RWPE2 (cell line): ENCODE results near the gene DCLRE1A.
"Not testable (repeated sequence)": the region's sequence is repeated elsewhere in the genome, so short reads cannot be mapped to it uniquely, and the experiment has no call there.

Experiments
- ATAC-seq: fragments of 200-7000 bp; cut with Tn5 transposase; 3 replicates; pipeline ENCODE4 v1.9.1; 2021; ENCODE audit warnings: low read depth
- DNase-seq: peaks from one replicate; pipeline ENCODE4 v3.0.0-alpha.2; 2020; ENCODE audit warnings: low spot score
- H3K27ac ChIP-seq: fragments of 450-650 bp; 2 replicates; pipeline ENCODE4 v1.5.1; 2017; ENCODE audit warnings: mild to moderate bottlenecking; ENCODE audit not compliant: poor library complexity, severe bottlenecking
- H3K27me3 ChIP-seq: fragments of 250-450 bp; sonication (Bioruptor Pico); 2 replicates; pipeline ENCODE4 v1.5.1; 2021; ENCODE audit warnings: mild to moderate bottlenecking, moderate library complexity; ENCODE audit not compliant: insufficient read depth, poor library complexity, severe bottlenecking
- H3K36me3 ChIP-seq: fragments of 250-450 bp; sonication (Bioruptor Pico); 2 replicates; pipeline ENCODE4 v1.5.1; 2020; ENCODE audit warnings: low read depth, mild to moderate bottlenecking, moderate library complexity
- H3K4me1 ChIP-seq: fragments of 250-450 bp; sonication (Bioruptor Pico); 2 replicates; pipeline ENCODE4 v1.5.1; 2021; ENCODE audit warnings: mild to moderate bottlenecking, moderate library complexity; ENCODE audit not compliant: insufficient read depth, poor library complexity, severe bottlenecking
- H3K4me3 ChIP-seq: fragments of 250-450 bp; sonication (Bioruptor Pico); 2 replicates; pipeline ENCODE4 v1.5.1; 2021; ENCODE audit warnings: mild to moderate bottlenecking, moderate library complexity; ENCODE audit not compliant: severe bottlenecking
- H3K9me3 ChIP-seq: fragments of 250-450 bp; sonication (Bioruptor Pico); 2 replicates; pipeline ENCODE4 v1.5.1; 2021; ENCODE audit warnings: mild to moderate bottlenecking, moderate library complexity; ENCODE audit not compliant: severe bottlenecking
- TF ChIP-seq, protein P1 (sequence below): fragments of 450-650 bp; IDR thresholded peaks from one replicate; pipeline ENCODE4 v1.5.1; 2017; ENCODE audit warnings: mild to moderate bottlenecking, moderate library complexity; ENCODE audit not compliant: poor library complexity, severe bottlenecking

DCLRE1A gene

DNA sequence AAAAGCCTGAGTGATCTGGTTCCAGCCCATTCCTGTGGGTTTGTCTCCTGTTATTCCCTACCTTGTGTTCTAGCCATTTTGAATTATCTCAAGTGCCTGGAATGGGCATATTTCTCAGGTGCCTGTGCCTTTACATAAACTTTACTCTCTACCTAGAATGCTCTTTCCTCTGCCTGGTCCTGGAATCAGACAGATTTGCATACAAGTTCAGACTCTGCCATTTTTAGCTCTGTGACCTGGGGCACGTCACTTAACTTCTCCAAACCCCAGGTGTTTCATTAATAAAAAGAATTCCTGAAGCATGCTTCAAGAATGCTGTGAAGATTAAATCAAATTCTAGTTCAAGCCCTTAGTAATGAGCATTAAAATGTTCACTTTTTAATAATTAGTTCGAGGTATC is 7.8 kb downstream of the DCLRE1A start:
- Histone ChIP-seq H3K27ac (no peak overlapping the region), H3K4me1 (peaks cover 5% of the 10 kb centered on the region), H3K4me3 (no peak overlapping the region), H3K9me3 (no peaks in the 10 kb centered on the region), H3K27me3 (no peaks in the 10 kb centered on the region), H3K36me3 (peaks cover 85% of the 10 kb centered on the region)
- no peak for ATAC-seq
- TF ChIP-seq, protein P1, sequence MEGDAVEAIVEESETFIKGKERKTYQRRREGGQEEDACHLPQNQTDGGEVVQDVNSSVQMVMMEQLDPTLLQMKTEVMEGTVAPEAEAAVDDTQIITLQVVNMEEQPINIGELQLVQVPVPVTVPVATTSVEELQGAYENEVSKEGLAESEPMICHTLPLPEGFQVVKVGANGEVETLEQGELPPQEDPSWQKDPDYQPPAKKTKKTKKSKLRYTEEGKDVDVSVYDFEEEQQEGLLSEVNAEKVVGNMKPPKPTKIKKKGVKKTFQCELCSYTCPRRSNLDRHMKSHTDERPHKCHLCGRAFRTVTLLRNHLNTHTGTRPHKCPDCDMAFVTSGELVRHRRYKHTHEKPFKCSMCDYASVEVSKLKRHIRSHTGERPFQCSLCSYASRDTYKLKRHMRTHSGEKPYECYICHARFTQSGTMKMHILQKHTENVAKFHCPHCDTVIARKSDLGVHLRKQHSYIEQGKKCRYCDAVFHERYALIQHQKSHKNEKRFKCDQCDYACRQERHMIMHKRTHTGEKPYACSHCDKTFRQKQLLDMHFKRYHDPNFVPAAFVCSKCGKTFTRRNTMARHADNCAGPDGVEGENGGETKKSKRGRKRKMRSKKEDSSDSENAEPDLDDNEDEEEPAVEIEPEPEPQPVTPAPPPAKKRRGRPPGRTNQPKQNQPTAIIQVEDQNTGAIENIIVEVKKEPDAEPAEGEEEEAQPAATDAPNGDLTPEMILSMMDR, result no peak
- DNase-seq, result no peak

DNA sequence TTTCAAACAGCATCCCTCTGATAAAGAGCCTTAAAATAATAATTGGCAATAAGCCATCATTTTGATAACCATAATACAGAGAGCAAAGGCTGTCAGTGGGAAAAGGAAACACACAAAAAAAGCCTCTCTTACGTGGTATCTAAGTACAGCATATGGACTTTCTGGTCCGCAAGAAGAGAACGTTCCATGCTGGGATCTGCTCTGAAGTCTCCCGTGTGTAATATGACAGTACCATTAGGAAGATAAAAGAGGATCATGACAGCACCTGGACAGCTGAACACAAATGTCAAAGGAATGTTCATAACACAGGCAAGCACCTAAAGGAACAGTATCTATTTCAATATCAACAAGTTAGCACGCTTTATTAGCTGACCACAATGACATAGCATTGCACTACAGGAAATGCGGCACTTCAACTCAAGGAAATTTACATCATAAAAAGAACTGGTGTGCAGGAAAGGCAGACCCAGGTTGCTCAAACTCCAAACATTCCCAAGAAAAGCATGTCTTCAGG is 9.9 kb downstream of the DCLRE1A start:
- no peak for DNase-seq
- peaks cover 79% of the 10 kb centered on the region for H3K36me3 ChIP-seq
- TF ChIP-seq, protein P1, result no peak
- H3K4me1 ChIP-seq, result no peaks in the 10 kb centered on the region
- H3K27ac ChIP-seq, result no peak overlapping the region
- ATAC-seq, result no peak
- H3K4me3 ChIP-seq, result no peak overlapping the region
- no peaks in the 10 kb centered on the region for H3K9me3 ChIP-seq
- H3K27me3 ChIP-seq, result no peaks in the 10 kb centered on the region

DNA sequence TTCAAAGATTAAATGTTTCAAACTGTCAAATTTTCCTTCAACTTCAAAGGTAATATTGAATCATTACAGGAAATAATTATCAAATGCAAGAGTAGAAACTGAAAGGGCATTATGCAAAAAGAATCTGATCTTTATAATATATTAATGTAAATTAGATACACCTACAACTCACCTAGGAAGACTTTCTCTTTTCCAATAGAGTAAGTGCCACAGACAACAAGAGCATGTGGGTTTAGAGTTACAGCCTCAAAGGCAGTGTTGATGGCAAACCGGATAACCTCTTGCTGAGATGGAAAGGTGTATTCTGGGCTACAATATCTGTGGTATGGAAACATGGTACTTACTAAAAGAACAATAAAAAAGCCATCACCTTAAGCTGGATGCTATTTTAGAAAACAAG is 11.7 kb downstream of the DCLRE1A start:
- Histone ChIP-seq H3K9me3 (no peaks in the 10 kb centered on the region), H3K27me3 (no peaks in the 10 kb centered on the region), H3K4me3 (no peak overlapping the region), H3K36me3 (peaks cover 67% of the 10 kb centered on the region), H3K27ac (no peak overlapping the region), H3K4me1 (no peaks in the 10 kb centered on the region)
- ATAC-seq, result no peak
- DNase-seq, result no peak
- TF ChIP-seq, protein P1, result no peak

DNA sequence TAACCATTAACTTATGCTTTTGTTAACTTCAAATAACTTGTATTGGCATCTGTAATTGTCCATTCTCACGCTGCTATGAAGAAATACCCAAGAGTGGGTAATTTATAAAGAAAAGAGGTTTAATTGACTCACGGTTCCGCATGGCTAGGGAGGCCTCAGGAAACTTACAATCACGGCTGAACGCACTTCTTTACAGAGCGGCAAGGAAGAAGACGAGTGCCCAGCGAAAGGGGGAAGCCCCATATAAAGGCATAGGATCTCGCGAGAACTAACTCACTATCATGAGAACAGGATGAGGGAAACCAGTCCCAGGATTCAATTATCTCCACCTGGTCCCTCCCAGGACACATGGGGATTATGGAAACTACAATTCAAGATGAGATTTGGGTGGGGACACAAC is 25.3 kb downstream of the DCLRE1A start:
- not testable (repeated sequence) for ATAC-seq, H3K4me1 ChIP-seq, H3K27me3 ChIP-seq, H3K36me3 ChIP-seq, H3K4me3 ChIP-seq, H3K9me3 ChIP-seq, H3K27ac ChIP-seq, DNase-seq

DNA sequence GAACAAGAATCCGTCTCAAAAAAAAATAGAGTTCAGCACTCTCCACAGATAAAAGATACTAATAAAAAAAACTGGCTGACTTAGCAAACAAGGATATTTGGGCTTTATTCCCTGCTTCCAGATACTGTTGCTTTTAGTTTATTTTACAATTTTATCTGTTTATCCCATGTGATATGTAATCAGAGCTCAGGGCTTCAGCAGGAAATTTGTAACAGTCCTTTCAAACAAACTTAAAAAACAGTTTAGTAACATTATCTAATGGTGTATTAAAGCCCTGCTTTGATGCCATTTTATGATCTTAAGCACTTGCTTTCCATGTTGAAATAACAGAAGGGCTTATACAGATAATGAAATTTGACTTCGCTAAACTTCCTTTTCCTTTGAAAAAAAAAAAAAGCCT is 28.1 kb downstream of the DCLRE1A start:
- Histone ChIP-seq H3K4me1 (no peaks in the 10 kb centered on the region), H3K9me3 (no peaks in the 10 kb centered on the region), H3K27me3 (no peaks in the 10 kb centered on the region), H3K36me3 (no peaks in the 10 kb centered on the region), H3K27ac (no peak overlapping the region), H3K4me3 (no peak overlapping the region)
- ATAC-seq, result no peak
- no peak for DNase-seq
- TF ChIP-seq, protein P1, result no peak
